Tibial artery (tissue), 4 donors: ENCODE results near the gene ALDH1A1.

Experiments
- DNase-seq, 2 donors: peaks; one replicate each; pipeline ENCODE4 v3.0.0-alpha.2; 2019
- H3K27ac ChIP-seq, 2 donors: fragments of 200-600 bp; sonication (generic) in 1 of 2; 1 replicate in 1 of 2; 2 replicates in 1 of 2; pipeline ENCODE4 v1.5.1; 2018 to 2019; ENCODE audit warnings: mild to moderate bottlenecking in 1 of 2
- H3K27me3 ChIP-seq, 2 donors: fragments of 200-600 bp; sonication (generic) in 1 of 2; one replicate each; pipeline versions ENCODE4 v1.5.1 to v1.6.0; 2016 to 2019
- H3K36me3 ChIP-seq, 3 donors: fragments of 200-600 bp; sonication (generic) in 2 of 3; one replicate each; pipeline ENCODE4 v1.5.1; 2016 to 2019; ENCODE audit warnings: mild to moderate bottlenecking in 2 of 3
- H3K4me1 ChIP-seq, 4 donors: fragments of 200-600 bp; sonication (generic) in 2 of 4; 1 replicate in 3 of 4; 2 replicates in 1 of 4; pipeline ENCODE4 v1.5.1; 2016 to 2019
- H3K4me3 ChIP-seq, 2 donors: fragments of 200-600 bp; sonication (generic) in 1 of 2; 1 replicate in 1 of 2; 2 replicates in 1 of 2; pipeline ENCODE4 v1.5.1; 2018 to 2019; ENCODE audit warnings: mild to moderate bottlenecking in 2 of 2
- H3K9me3 ChIP-seq, 3 donors: fragments of 200-600 bp; sonication (generic) in 1 of 3; one replicate each; pipeline ENCODE4 v1.5.1; 2016 to 2019
- intact Hi-C: fragments of 100-400 bp; cut with DNase I; formaldehyde crosslinking; loops from one replicate; pipeline ENCODE4 v1.15.0; 2023; ENCODE audit warnings: low total_unique reads
- TF ChIP-seq, protein P1 (sequence below), 2 experiments: fragments of 200-600 bp in 1 of 2; fragments of 450-650 bp in 1 of 2; IDR thresholded peaks; one replicate each; pipeline ENCODE4 v1.5.1; 2017 to 2019; ENCODE audit warnings: antibody characterized with exemption in 2 of 2, mild to moderate bottlenecking in 1 of 2, moderate library complexity in 1 of 2

ALDH1A1 gene

DNA sequence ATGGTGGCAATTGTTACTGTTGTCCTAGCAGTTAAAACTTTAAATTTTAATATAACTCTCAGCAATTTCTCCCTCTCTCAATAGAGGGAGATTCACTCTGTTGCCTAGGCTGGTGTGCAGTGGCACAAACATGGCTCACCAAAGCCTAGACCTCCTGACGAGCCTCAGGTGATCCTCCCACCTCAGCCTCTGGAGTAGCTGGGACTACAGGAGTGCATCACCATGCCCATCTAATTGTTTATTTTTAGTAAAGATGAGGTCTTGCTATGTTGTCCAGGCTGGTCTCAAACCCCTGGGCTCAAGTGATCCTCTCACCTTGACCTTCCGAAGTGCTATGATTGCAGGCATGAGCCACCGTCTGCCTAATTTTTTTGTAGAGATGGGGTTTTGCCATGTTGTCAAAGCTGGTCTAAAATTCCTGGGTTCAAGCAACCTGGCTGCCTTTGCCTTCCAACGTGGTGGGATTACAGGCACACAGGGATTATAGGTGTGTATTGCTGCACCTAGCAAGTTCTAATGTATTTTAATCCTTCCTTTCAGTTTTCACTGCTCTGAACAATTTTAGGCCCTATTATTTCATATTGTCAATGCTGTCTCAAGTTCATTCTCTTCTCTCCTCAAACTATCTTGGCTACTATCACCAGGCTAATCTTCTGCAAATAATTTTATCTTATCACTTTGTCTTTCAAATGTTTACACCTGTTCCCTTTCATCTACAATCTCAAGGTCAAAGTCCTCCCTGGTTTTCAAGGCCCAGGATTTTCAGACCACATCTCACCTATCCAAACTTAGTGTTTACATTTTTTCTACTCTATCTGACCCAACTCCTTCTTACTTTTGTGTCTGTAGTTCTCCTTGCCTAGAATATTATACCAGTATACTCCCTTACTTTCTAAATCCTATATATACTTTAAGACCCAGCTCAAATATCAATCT is 18.9 kb downstream of the ALDH1A1 start:
- no peak overlapping the region for H3K27ac ChIP-seq
- no peak overlapping the region for H3K4me3 ChIP-seq
- H3K36me3 ChIP-seq, result no peaks in the 10 kb centered on the region
- TF ChIP-seq, protein P1, sequence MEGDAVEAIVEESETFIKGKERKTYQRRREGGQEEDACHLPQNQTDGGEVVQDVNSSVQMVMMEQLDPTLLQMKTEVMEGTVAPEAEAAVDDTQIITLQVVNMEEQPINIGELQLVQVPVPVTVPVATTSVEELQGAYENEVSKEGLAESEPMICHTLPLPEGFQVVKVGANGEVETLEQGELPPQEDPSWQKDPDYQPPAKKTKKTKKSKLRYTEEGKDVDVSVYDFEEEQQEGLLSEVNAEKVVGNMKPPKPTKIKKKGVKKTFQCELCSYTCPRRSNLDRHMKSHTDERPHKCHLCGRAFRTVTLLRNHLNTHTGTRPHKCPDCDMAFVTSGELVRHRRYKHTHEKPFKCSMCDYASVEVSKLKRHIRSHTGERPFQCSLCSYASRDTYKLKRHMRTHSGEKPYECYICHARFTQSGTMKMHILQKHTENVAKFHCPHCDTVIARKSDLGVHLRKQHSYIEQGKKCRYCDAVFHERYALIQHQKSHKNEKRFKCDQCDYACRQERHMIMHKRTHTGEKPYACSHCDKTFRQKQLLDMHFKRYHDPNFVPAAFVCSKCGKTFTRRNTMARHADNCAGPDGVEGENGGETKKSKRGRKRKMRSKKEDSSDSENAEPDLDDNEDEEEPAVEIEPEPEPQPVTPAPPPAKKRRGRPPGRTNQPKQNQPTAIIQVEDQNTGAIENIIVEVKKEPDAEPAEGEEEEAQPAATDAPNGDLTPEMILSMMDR (IDR thresholded peaks at IDR 0.05), result no peak
- H3K9me3 ChIP-seq, result no peaks in the 10 kb centered on the region
- intact Hi-C loops, result no loop called here
- H3K27me3 ChIP-seq, result no peaks in the 10 kb centered on the region
- DNase-seq, result no peak
- peaks cover 0 to 5% (median 0%) of the 10 kb centered on the region in 4 donors for H3K4me1 ChIP-seq

- no peak for DNase-seq
- Histone ChIP-seq H3K27me3 (no peaks in the 10 kb centered on the region), H3K4me3 (no peak overlapping the region), H3K27ac (no peak overlapping the region), H3K9me3 (no peaks in the 10 kb centered on the region), H3K36me3 (no peaks in the 10 kb centered on the region), H3K4me1 (peaks cover 0 to 5% (median 0%) of the 10 kb centered on the region in 4 donors)
- TF ChIP-seq, protein P1 (IDR thresholded peaks at IDR 0.05), result no peak
- intact Hi-C loops, result no loop called here
These were observed 20.2 kb downstream of the ALDH1A1 start for GRCh38 chr9:72932619-72933018.

- Histone ChIP-seq H3K36me3 (no peaks in the 10 kb centered on the region), H3K4me1 (peaks cover 0 to 5% (median 0%) of the 10 kb centered on the region in 4 donors), H3K4me3 (no peak overlapping the region), H3K9me3 (no peaks in the 10 kb centered on the region), H3K27me3 (no peaks in the 10 kb centered on the region), H3K27ac (no peak overlapping the region)
- intact Hi-C loops, result no loop called here
- TF ChIP-seq, protein P1 (IDR thresholded peaks at IDR 0.05), result no peak
- DNase-seq, result no peak
These were observed 21.0 kb downstream of the ALDH1A1 start for GRCh38 chr9:72931897-72932296.

- Histone ChIP-seq H3K27ac (no peak overlapping the region), H3K4me3 (no peak overlapping the region), H3K4me1 (peaks cover 0 to 5% (median 0%) of the 10 kb centered on the region in 4 donors), H3K27me3 (no peaks in the 10 kb centered on the region), H3K9me3 (no peaks in the 10 kb centered on the region), H3K36me3 (no peaks in the 10 kb centered on the region)
- no peak for DNase-seq
- intact Hi-C loops, result no loop called here
- TF ChIP-seq, protein P1 (IDR thresholded peaks at IDR 0.05), result no peak
These were observed 21.4 kb downstream of the ALDH1A1 start for GRCh38 chr9:72931437-72931836.

GRCh38 chr9:72930828-72931227 is 22.0 kb downstream of the ALDH1A1 start:
- H3K36me3 ChIP-seq, result no peaks in the 10 kb centered on the region
- peaks cover 0 to 5% (median 0%) of the 10 kb centered on the region in 4 donors for H3K4me1 ChIP-seq
- H3K4me3 ChIP-seq, result no peak overlapping the region
- no peak for DNase-seq
- TF ChIP-seq, protein P1 (IDR thresholded peaks at IDR 0.05), result no peak
- intact Hi-C loops, result no loop called here
- H3K27ac ChIP-seq, result no peak overlapping the region
- H3K9me3 ChIP-seq, result no peaks in the 10 kb centered on the region
- H3K27me3 ChIP-seq, result no peaks in the 10 kb centered on the region
